Mesenchymal stem cell (in vitro differentiated cells and primary cell): Measurements from ENCODE around the gene MARCHF7.

Experiments
- DNase-seq: peaks from one replicate; pipeline ENCODE4 v3.0.0-alpha.2; 2013
- H2AFZ ChIP-seq: one replicate; pipeline ENCODE4 v1.6.1; 2013; ENCODE audit warnings: low read depth, mild to moderate bottlenecking, control low read depth, inconsistent platforms, low read length, moderate library complexity
- H2AK5ac ChIP-seq: 2 replicates; pipeline ENCODE4 v1.6.1; 2013; ENCODE audit warnings: low read length, moderate library complexity, mild to moderate bottlenecking, inconsistent platforms; ENCODE audit not compliant: severe bottlenecking
- H2BK120ac ChIP-seq: one replicate; pipeline ENCODE4 v1.6.1; 2013; ENCODE audit warnings: low read depth, mild to moderate bottlenecking, inconsistent platforms, low read length, moderate library complexity
- H2BK12ac ChIP-seq, 2 experiments: one replicate each; pipeline ENCODE4 v1.6.1; 2013; ENCODE audit warnings: inconsistent platforms in 2 of 2, low read length in 2 of 2, mild to moderate bottlenecking in 2 of 2, moderate library complexity in 2 of 2, control low read depth in 1 of 2
- H2BK15ac ChIP-seq: one replicate; pipeline ENCODE4 v1.6.1; 2013; ENCODE audit warnings: mild to moderate bottlenecking, low read depth, inconsistent platforms; ENCODE audit not compliant: poor library complexity, severe bottlenecking
- H2BK5ac ChIP-seq: 2 replicates; pipeline ENCODE4 v1.6.1; 2013; ENCODE audit warnings: low read depth, mild to moderate bottlenecking, low read length, control low read depth, inconsistent platforms; ENCODE audit not compliant: poor library complexity, severe bottlenecking
- H3K14ac ChIP-seq, 2 experiments: one replicate each; pipeline ENCODE4 v1.6.1; 2013; ENCODE audit warnings: inconsistent platforms in 2 of 2, low read length in 2 of 2, control low read depth in 1 of 2, mild to moderate bottlenecking in 1 of 2, moderate library complexity in 1 of 2
- H3K18ac ChIP-seq, 2 experiments: one replicate each; pipeline ENCODE4 v1.6.1; 2013; ENCODE audit warnings: inconsistent platforms in 2 of 2, low read length in 2 of 2, control low read depth in 1 of 2, low read depth in 1 of 2, mild to moderate bottlenecking in 1 of 2
- H3K23ac ChIP-seq, 2 experiments: one replicate each; pipeline ENCODE4 v1.6.1; 2013; ENCODE audit warnings: inconsistent platforms in 2 of 2, low read length in 2 of 2, mild to moderate bottlenecking in 2 of 2, moderate library complexity in 2 of 2, control low read depth in 1 of 2
- H3K27ac ChIP-seq: 2 replicates; pipeline ENCODE4 v1.5.1; 2013; ENCODE audit warnings: mild to moderate bottlenecking, moderate library complexity, low read length, control low read depth, inconsistent platforms; ENCODE audit not compliant: poor library complexity, severe bottlenecking
- H3K27me3 ChIP-seq, 2 experiments: 2 replicates each; pipeline versions ENCODE4 v1.6.1 to v1.7.0; 2013; ENCODE audit warnings: low read length in 2 of 2, mild to moderate bottlenecking in 2 of 2, moderate library complexity in 2 of 2, control low read depth in 1 of 2, inconsistent platforms in 1 of 2; ENCODE audit not compliant: control insufficient read depth in 1 of 2, insufficient read depth in 1 of 2
- H3K36me3 ChIP-seq, 2 experiments: 2 replicates each; pipeline versions ENCODE4 v1.6.1 to v1.7.0; 2013; ENCODE audit warnings: low read length in 2 of 2, control low read depth in 1 of 2, inconsistent platforms in 1 of 2, low read depth in 1 of 2, mild to moderate bottlenecking in 1 of 2; ENCODE audit not compliant: insufficient read depth in 2 of 2, control insufficient read depth in 1 of 2
- H3K4ac ChIP-seq, 2 experiments: one replicate each; pipeline ENCODE4 v1.6.1; 2013; ENCODE audit warnings: inconsistent platforms in 2 of 2, low read length in 2 of 2, mild to moderate bottlenecking in 2 of 2, moderate library complexity in 2 of 2, control low read depth in 1 of 2, low read depth in 1 of 2
- H3K4me1 ChIP-seq: 2 replicates; pipeline ENCODE4 v1.6.1; 2013; ENCODE audit warnings: low read depth, low read length, control low read depth; ENCODE audit not compliant: control insufficient read depth, insufficient read depth
- H3K4me2 ChIP-seq: 2 replicates; pipeline ENCODE4 v1.6.1; 2013; ENCODE audit warnings: low read length, mild to moderate bottlenecking, inconsistent platforms; ENCODE audit not compliant: poor library complexity, severe bottlenecking
- H3K4me3 ChIP-seq, 2 experiments: 2 replicates each; pipeline versions ENCODE4 v1.5.1 to v1.7.0; 2013; ENCODE audit warnings: low read length in 2 of 2, mild to moderate bottlenecking in 2 of 2, control low read depth in 1 of 2, low read depth in 1 of 2; ENCODE audit not compliant: insufficient read depth in 1 of 2
- H3K79me1 ChIP-seq: replicated peaks from 2 replicates; pipeline ENCODE4 v1.6.1; 2013; ENCODE audit warnings: mild to moderate bottlenecking, control low read depth, low read length, inconsistent platforms; ENCODE audit not compliant: poor library complexity, severe bottlenecking
- H3K9ac ChIP-seq: 2 replicates; pipeline ENCODE4 v1.7.0; 2013; ENCODE audit warnings: mild to moderate bottlenecking, low read length, moderate library complexity
- H3K9me3 ChIP-seq: 2 replicates; pipeline ENCODE4 v1.7.0; 2013; ENCODE audit warnings: mild to moderate bottlenecking, low read length; ENCODE audit not compliant: control insufficient read depth
- H4K8ac ChIP-seq: one replicate; pipeline ENCODE4 v1.6.1; 2013; ENCODE audit warnings: inconsistent platforms, mild to moderate bottlenecking, low read length, moderate library complexity
- H4K91ac ChIP-seq: one replicate; pipeline ENCODE4 v1.6.1; 2013; ENCODE audit warnings: mild to moderate bottlenecking, low read length, inconsistent platforms
- WGBS: methylation state at CpG from one replicate; pipeline ENCODE4 v1.1.7; 2013; ENCODE audit warnings: mixed read lengths; 5-methylcytosine and 5-hydroxymethylcytosine counted together

MARCHF7 gene

DNA sequence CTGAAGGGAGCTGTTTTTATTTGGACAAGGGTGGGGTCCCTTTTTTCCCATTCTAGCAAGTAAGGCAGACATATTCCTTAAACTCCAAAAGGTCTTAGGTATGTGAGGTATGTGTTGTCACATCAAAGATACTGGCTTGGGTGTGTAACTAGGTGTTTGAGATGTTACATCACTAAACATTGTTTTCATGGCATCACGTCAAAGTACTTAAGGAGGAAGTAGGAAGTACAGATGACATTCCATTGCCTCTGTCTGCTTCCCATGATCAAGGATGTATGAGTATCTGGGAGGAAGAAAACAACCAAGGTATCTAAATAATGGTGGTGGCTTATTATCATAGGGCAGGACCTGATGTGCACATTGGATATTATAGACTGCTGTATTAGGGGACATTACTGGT, 46.4 kb downstream of the MARCHF7 start:
- Histone ChIP-seq H4K91ac (no peak overlapping the region), H3K9me3 (no peaks in the 10 kb centered on the region), H3K14ac (no peak overlapping the region), H3K36me3 (peaks cover 12 to 96% of the 10 kb centered on the region in 2 experiments), H3K9ac (no peak overlapping the region), H2BK15ac (no peak overlapping the region), H2BK12ac (no peak overlapping the region), H4K8ac (no peak overlapping the region), H2AFZ (no peak overlapping the region), H2BK5ac (no peak overlapping the region), H3K4ac (no peak overlapping the region), H2BK120ac (no peak overlapping the region), H3K18ac (no peak overlapping the region), H3K23ac (no peak overlapping the region), H2AK5ac (no peak overlapping the region), H3K4me3 (no peak overlapping the region), H3K4me2 (no peak overlapping the region), H3K27ac (no peak overlapping the region), H3K79me1 (peaks cover 6% of the 10 kb centered on the region), H3K4me1 (no peaks in the 10 kb centered on the region), H3K27me3 (no peaks in the 10 kb centered on the region)
- no peak for DNase-seq
- 79% methylated on average over 1 of the region's 1 CpG for WGBS

DNA sequence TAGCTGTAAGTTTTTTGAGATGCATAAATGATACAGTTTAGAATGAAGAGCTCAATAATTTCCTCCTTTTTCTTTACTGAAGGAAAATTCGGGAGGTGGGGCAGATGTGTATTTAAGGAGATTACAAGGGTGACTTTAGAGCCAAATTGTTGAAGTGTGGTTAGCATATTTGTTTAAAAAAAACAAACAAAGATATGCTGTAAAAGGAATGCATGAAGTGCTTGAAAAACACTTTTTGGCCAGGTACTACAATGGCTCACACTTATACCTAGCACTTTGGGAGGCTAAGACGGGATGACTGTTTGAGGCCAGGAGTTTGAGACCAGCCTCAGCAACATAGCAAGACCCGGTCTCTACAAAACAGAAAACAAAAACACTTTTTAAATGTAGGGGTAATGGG, 47.3 kb downstream of the MARCHF7 start:
- Histone ChIP-seq H3K9me3 (no peaks in the 10 kb centered on the region), H3K9ac (no peak overlapping the region), H3K27ac (no peak overlapping the region), H2BK15ac (no peak overlapping the region), H3K4ac (no peak overlapping the region), H2BK120ac (no peak overlapping the region), H2AFZ (no peak overlapping the region), H3K79me1 (peaks cover 6% of the 10 kb centered on the region), H3K23ac (no peak overlapping the region), H2AK5ac (no peak overlapping the region), H2BK5ac (no peak overlapping the region), H3K36me3 (peaks cover 12 to 96% of the 10 kb centered on the region in 2 experiments), H3K27me3 (no peaks in the 10 kb centered on the region), H3K4me2 (no peak overlapping the region), H4K8ac (no peak overlapping the region), H3K4me1 (no peaks in the 10 kb centered on the region), H3K4me3 (no peak overlapping the region), H3K18ac (no peak overlapping the region), H3K14ac (no peak overlapping the region), H2BK12ac (no peak overlapping the region), H4K91ac (no peak overlapping the region)
- no peak for DNase-seq
- 88% methylated on average over 2 of the region's 3 CpGs for WGBS

- Histone ChIP-seq H3K9me3 (no peaks in the 10 kb centered on the region), H3K4me2 (no peak overlapping the region), H3K23ac (no peak overlapping the region), H2AK5ac (no peak overlapping the region), H3K18ac (no peak overlapping the region), H3K4ac (no peak overlapping the region), H3K27ac (no peak overlapping the region), H3K14ac (no peak overlapping the region), H3K4me3 (no peak overlapping the region), H2BK12ac (no peak overlapping the region), H2AFZ (no peak overlapping the region), H2BK15ac (no peak overlapping the region), H3K4me1 (no peaks in the 10 kb centered on the region), H3K79me1 (peaks cover 9% of the 10 kb centered on the region), H3K36me3 (peaks cover 12 to 96% of the 10 kb centered on the region in 2 experiments), H2BK120ac (no peak overlapping the region), H4K91ac (no peak overlapping the region), H3K27me3 (no peaks in the 10 kb centered on the region), H4K8ac (no peak overlapping the region), H3K9ac (no peak overlapping the region), H2BK5ac (no peak overlapping the region)
- DNase-seq: no peak
Measured at GRCh38 chr2:159760326-159760725, 48.0 kb downstream of the MARCHF7 start.

DNA sequence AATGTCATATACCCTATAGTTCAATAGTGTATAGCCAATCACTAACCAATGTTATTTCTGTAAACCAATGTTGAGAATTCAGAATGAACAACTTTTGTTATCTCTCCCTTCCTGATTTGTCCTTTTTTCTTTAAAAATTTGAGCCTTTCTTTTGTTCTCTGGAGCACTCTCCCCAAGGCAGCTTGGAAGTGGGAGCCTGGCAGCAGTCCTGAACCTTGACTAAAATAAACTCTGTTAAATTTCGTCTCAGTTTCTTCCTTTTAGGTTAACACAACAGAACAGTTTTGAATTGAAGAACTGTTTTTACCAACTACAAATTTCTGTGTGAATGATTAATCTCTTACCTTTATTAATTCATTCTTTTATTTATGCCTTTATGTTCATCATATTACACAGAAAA, 49.8 kb downstream of the MARCHF7 start:
- no peak overlapping the region for H2BK120ac ChIP-seq
- H3K36me3 ChIP-seq: peaks cover 12 to 98% of the 10 kb centered on the region in 2 experiments
- no peaks in the 10 kb centered on the region for H3K4me1 ChIP-seq
- no peak overlapping the region for H2BK12ac ChIP-seq
- no peak overlapping the region for H2BK15ac ChIP-seq
- H3K27me3 ChIP-seq: no peaks in the 10 kb centered on the region
- H4K8ac ChIP-seq: no peak overlapping the region
- H2AFZ ChIP-seq: no peak overlapping the region
- H3K14ac ChIP-seq: no peak overlapping the region
- H2AK5ac ChIP-seq: no peak overlapping the region
- no peak overlapping the region for H3K4me2 ChIP-seq
- H3K4me3 ChIP-seq: no peak overlapping the region
- WGBS: no CpG with 5 or more reads among the region's 1 CpG
- H2BK5ac ChIP-seq: no peak overlapping the region
- H3K18ac ChIP-seq: no peak overlapping the region
- no peak for DNase-seq
- H3K27ac ChIP-seq: no peak overlapping the region
- peaks cover 9% of the 10 kb centered on the region for H3K79me1 ChIP-seq
- no peak overlapping the region for H3K23ac ChIP-seq
- H3K9ac ChIP-seq: no peak overlapping the region
- no peak overlapping the region for H4K91ac ChIP-seq
- no peaks in the 10 kb centered on the region for H3K9me3 ChIP-seq
- H3K4ac ChIP-seq: no peak overlapping the region
